ENCODE results near the gene CD302. TPM values are rescaled to one million over a fixed set of nuclear protein-coding genes. Genes with fewer than 3 reads are reported as not detected.

Gene CD302
- polyA plus RNA-seq, 1 donor (not counting 4 experiments of a cell fraction or from before 2014, with no cell fraction given): 0.20 TPM

GRCh38 chr2:159832026-159832425 is 34.0 kb upstream of the CD302 start:
- no peaks in the 10 kb centered on the region for H3K36me3 ChIP-seq (ENCODE audit: control insufficient read depth in 2 of 2, extremely low read depth in 1 of 2, insufficient read depth in 2 of 2, low read length in 2 of 2)
- no peaks in the 10 kb centered on the region for H3K4me1 ChIP-seq (ENCODE audit: control insufficient read depth, extremely low read depth, insufficient read depth, low read length)
- H3K9me3 ChIP-seq (ENCODE audit: control insufficient read depth, low read depth, low read length): no peaks in the 10 kb centered on the region
- H3K4me3 ChIP-seq (ENCODE audit: control insufficient read depth in 2 of 3, extremely low read depth in 1 of 3, insufficient read depth in 2 of 3, low read depth in 1 of 3, low read length in 3 of 3): no peak overlapping the region
- no peak overlapping the region for H3K27ac ChIP-seq (ENCODE audit: control insufficient read depth, insufficient read depth, low read length)
- TF ChIP-seq EZH2 (IDR thresholded peaks at IDR 0.05; ENCODE audit: low read length): no peak
- TF ChIP-seq, protein P1, sequence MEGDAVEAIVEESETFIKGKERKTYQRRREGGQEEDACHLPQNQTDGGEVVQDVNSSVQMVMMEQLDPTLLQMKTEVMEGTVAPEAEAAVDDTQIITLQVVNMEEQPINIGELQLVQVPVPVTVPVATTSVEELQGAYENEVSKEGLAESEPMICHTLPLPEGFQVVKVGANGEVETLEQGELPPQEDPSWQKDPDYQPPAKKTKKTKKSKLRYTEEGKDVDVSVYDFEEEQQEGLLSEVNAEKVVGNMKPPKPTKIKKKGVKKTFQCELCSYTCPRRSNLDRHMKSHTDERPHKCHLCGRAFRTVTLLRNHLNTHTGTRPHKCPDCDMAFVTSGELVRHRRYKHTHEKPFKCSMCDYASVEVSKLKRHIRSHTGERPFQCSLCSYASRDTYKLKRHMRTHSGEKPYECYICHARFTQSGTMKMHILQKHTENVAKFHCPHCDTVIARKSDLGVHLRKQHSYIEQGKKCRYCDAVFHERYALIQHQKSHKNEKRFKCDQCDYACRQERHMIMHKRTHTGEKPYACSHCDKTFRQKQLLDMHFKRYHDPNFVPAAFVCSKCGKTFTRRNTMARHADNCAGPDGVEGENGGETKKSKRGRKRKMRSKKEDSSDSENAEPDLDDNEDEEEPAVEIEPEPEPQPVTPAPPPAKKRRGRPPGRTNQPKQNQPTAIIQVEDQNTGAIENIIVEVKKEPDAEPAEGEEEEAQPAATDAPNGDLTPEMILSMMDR (optimal IDR thresholded peaks at IDR 0.05 in 1 of 3, IDR thresholded peaks at IDR 0.05 in 1 of 3, conservative IDR thresholded peaks at IDR 0.05 in 1 of 3; ENCODE audit: extremely low read depth in 1 of 3, insufficient read depth in 2 of 3, low read length in 3 of 3): no peak
- H3K27me3 ChIP-seq (ENCODE audit: control insufficient read depth, extremely low read depth, insufficient read depth, low read length): no peaks in the 10 kb centered on the region
- H3K4me2 ChIP-seq (ENCODE audit: control insufficient read depth, extremely low read depth, insufficient read depth, low read depth, low read length): no peak overlapping the region
- FAIRE-seq (no peak), DNase-seq (ENCODE audit: low read depth, low spot score) (no peak)
- H2AFZ ChIP-seq (ENCODE audit: control insufficient read depth, low read length): no peak overlapping the region
- H3K9ac ChIP-seq (ENCODE audit: control insufficient read depth, extremely low read depth, insufficient read depth, low read length): no peak overlapping the region
- H4K20me1 ChIP-seq (ENCODE audit: control insufficient read depth, extremely low read depth, insufficient read depth, low read length): no peaks in the 10 kb centered on the region
- dilution Hi-C loops (cut with MboI; ENCODE audit: extremely low pct_ligation_motif_present, low sequenced_read_pairs): no loop called here
- H3K9me1 ChIP-seq (ENCODE audit: control insufficient read depth, extremely low read depth, insufficient read depth, low read length): no peaks in the 10 kb centered on the region
- no peaks in the 10 kb centered on the region for H3K79me2 ChIP-seq (ENCODE audit: control insufficient read depth, insufficient read depth, low read length)

GRCh38 chr2:159829376-159829775 is 31.4 kb upstream of the CD302 start:
- TF ChIP-seq EZH2 (IDR thresholded peaks at IDR 0.05; ENCODE audit: low read length): no peak
- TF ChIP-seq, protein P1 (optimal IDR thresholded peaks at IDR 0.05 in 1 of 3, IDR thresholded peaks at IDR 0.05 in 1 of 3, conservative IDR thresholded peaks at IDR 0.05 in 1 of 3; ENCODE audit: extremely low read depth in 1 of 3, insufficient read depth in 2 of 3, low read length in 3 of 3): no peak
- dilution Hi-C loops (cut with MboI; ENCODE audit: extremely low pct_ligation_motif_present, low sequenced_read_pairs): no loop called here
- FAIRE-seq (no peak), DNase-seq (ENCODE audit: low read depth, low spot score) (no peak)
- Histone ChIP-seq H3K36me3 (ENCODE audit: control insufficient read depth in 2 of 2, extremely low read depth in 1 of 2, insufficient read depth in 2 of 2, low read length in 2 of 2) (no peaks in the 10 kb centered on the region), H3K9ac (ENCODE audit: control insufficient read depth, extremely low read depth, insufficient read depth, low read length) (no peak overlapping the region), H3K4me2 (ENCODE audit: control insufficient read depth, extremely low read depth, insufficient read depth, low read depth, low read length) (no peak overlapping the region), H3K27ac (ENCODE audit: control insufficient read depth, insufficient read depth, low read length) (no peak overlapping the region), H3K4me3 (ENCODE audit: control insufficient read depth in 2 of 3, extremely low read depth in 1 of 3, insufficient read depth in 2 of 3, low read depth in 1 of 3, low read length in 3 of 3) (no peak overlapping the region), H4K20me1 (ENCODE audit: control insufficient read depth, extremely low read depth, insufficient read depth, low read length) (no peaks in the 10 kb centered on the region), H3K9me3 (ENCODE audit: control insufficient read depth, low read depth, low read length) (no peaks in the 10 kb centered on the region), H2AFZ (ENCODE audit: control insufficient read depth, low read length) (no peak overlapping the region), H3K4me1 (ENCODE audit: control insufficient read depth, extremely low read depth, insufficient read depth, low read length) (no peaks in the 10 kb centered on the region), H3K79me2 (ENCODE audit: control insufficient read depth, insufficient read depth, low read length) (no peaks in the 10 kb centered on the region), H3K9me1 (ENCODE audit: control insufficient read depth, extremely low read depth, insufficient read depth, low read length) (no peaks in the 10 kb centered on the region), H3K27me3 (ENCODE audit: control insufficient read depth, extremely low read depth, insufficient read depth, low read length) (no peaks in the 10 kb centered on the region)
